HG02798 (cell line): ENCODE data around the gene KLF6.
A peak's percentile ranks its signal among the peaks of the same experiment; 100 is the strongest.

Experiments used
- ATAC-seq: cut with Tn5 transposase; IDR thresholded peaks from one replicate; pipeline ENCODE4 v1.9.1; 2021; ENCODE audit warnings: mild to moderate bottlenecking; ENCODE audit not compliant: unreplicated experiment, poor library complexity

Gene KLF6

GRCh38 chr10:3784510-3785250, at the start of gene KLF6:
Gene KLF6, minus strand, starts transcription at chr10:3785209. Its CDS starts 195 bp downstream, at chr10:3785014.
- ATAC-seq = peak; percentile 3

- no peak for ATAC-seq
Measured at GRCh38 chr10:3834404-3834803, 49.4 kb upstream of the KLF6 start.

DNA sequence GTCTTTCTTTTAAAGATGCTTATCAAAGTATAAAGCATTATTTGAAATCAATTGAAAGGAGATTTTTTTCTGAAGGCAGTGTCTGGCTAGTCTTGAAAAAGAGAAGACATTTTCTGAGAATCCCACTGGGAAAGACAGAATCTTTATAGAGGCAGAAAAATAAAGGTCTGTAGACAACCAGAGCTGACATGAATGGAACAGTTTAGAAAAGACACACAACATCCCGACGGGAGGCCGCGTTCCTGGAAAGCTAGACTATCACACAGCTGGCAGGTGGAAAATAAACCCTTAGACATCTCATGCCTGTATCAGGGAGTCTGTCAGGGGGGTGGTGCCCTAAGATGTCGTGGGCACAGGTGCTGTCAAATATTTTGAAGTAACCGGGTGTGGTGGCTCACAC, 48.0 kb upstream of the KLF6 start:
- ATAC-seq = no peak

GRCh38 chr10:3832022-3832786, 47.2 kb upstream of the KLF6 start:
- peak; percentile 57 for ATAC-seq

GRCh38 chr10:3831608-3832007, 46.6 kb upstream of the KLF6 start:
- ATAC-seq = no peak

DNA sequence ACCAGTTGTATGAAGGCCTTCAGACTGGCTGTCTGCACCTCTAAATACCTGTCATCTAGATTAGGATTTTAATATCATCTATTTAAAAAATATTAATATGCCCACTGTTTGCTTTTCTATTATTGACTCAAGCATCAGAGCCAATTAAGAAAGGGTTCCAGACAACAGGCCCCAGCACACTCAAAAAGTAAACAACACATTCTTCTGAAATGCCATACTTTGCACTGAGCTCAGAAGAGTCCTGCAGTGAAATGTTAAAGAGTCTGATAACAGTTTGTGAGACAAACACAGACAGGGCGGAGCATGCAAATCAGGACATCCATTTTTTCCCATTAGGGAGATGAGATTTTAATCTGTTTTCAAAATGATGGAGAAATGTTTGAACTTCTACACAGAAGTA, 45.9 kb upstream of the KLF6 start:
- no peak for ATAC-seq

GRCh38 chr10:3829156-3830050, 44.4 kb upstream of the KLF6 start:
- no peak for ATAC-seq

DNA sequence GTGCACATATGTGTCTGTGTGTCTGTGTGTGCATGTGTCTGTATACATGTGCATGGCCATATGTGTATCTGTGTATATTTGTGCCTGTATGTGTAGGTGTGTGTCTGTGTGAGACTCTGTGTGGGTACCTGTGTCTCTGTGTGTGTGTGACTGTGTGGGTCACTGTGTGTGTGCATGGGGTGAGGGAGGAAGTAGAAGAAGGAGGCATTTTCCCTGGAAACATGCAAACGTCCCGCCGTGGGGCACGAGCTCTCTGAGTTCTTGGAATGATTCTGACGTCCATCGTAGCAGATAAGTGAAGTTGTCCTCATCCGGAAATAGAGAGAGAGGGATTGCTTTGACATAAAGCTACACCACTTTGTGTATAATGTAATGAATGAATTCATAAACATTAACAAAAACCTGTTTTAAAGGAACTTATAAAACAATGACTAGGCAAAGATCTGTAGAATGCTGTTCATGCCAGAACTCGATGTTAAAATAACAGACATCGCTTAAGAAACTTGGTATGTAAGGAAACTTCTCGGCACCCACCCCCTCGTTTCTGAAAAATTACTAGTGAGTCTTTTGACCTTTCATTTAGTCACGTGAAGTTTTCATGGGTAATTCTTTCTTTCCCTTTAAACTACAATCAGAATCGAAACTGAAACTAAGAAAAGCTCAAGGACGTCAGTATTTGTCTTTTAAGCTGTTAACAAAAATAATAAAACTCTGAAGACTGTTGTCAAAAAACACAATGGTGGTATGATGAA, 43.6 kb upstream of the KLF6 start:
- no peak for ATAC-seq

DNA sequence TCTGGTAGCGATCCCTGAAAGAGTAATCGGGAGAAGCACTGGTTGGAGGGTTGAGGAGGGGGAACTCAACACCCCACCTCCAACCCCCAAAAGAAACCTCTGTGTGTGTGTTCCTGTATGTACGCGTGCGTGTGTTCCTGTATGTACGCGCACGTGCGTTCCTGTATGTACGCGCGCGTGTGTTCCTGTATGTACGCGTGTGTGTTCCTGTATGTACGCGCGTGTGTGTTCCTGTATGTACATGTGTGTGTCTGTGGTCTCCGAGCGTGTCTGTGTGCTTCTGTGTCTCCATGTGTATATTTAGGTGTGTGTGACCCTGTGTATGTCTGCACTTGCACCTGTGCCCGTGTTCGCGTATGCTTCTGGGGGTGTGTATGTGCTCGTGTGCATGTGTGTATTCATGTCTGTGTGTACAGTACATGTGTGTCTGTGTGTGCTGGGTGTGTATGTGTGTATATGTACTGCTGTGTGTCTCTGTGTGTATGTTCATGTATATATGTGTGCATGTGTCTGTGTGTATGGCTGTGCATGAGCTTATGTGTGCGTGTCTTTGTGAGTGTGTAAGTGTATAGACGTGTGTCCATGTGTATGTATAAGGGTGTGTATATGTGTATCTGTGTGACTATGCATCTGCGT, 42.9 kb upstream of the KLF6 start:
- no peak for ATAC-seq

- ATAC-seq = no peak
Measured at GRCh38 chr10:3827266-3827665, 42.3 kb upstream of the KLF6 start.

DNA sequence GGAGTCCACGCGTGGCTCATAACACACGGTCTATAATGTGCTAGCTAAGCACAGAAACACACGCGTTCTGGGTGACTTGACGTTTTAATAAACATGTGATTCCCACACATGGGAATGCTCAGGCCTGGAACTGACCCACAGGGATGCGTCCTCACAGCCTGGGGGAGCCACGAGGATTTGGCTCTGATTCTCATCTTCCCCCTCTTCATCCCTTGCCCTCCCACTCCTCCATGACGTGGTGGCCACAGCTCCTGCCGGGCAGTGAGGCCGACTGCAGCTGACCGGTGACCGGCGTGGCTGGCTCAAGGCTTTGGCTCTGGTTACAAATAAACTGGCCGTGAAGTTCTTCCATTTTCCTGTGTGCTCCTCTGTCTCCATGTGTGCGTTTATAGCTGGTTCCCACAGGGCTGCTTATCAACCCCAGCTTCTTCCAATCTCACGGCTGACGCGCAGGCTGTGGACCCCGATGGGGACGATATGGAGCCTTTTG, 40.9 kb upstream of the KLF6 start:
- ATAC-seq = no peak

- no peak for ATAC-seq
Measured at GRCh38 chr10:3825244-3825643, 40.2 kb upstream of the KLF6 start.

DNA sequence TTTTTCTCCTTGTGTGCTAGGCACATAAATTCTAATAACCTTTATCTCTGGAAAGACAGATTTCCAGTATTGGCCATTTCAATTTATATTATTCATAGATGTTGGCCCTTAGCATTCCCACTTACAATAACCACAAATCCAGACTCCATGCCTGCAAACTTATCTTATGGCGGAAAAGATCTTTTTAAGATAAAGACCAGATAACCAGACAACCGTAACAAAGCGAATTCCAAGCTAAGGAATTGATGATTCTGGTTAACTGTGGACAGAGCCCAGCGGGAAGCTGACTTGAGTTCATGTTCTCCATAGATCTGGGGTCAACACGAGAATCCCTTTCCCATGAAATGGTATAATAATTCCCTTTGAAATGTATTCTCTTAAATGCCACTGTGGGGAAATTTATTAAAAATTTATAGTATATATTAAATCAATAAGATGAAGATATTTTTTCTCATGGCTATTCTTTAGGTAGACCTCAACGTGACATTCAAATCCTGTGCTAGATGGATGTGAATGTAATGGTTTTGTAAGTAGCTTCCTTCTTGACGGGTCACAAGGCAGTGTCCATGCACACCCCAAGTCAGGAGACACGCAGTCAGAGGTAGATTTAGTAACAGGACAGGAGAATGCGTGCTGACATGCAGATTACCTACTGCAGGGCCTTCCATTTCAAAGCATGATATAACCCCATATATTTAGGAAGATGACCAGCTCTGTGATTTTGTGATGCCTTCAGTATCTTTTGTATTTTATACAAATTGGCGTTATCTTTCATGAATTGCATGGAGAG, 37.7 kb upstream of the KLF6 start:
- no peak for ATAC-seq

DNA sequence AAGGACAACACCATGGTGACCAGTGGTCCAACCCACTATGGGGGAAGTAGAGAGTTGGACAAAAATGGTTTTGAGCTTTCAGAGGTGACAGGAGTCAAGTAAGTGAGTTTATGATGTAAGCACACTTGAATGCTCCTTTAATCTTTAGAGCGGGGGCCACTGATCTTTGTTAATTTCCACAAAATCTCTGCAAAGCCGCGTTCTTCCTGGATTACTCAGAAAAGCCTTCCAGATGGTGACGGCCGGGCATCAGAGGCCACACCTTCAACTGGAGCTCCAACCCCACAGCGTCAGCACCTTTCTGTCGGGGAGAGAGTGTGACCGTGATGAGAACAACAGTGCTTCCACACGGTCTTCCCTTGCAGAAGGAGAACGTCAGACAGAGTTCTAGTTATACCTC, 35.2 kb upstream of the KLF6 start:
- no peak for ATAC-seq

GRCh38 chr10:3816995-3817394, 32.0 kb upstream of the KLF6 start:
- ATAC-seq = no peak

- no peak for ATAC-seq
Measured at GRCh38 chr10:3814838-3815220, 29.8 kb upstream of the KLF6 start.

DNA sequence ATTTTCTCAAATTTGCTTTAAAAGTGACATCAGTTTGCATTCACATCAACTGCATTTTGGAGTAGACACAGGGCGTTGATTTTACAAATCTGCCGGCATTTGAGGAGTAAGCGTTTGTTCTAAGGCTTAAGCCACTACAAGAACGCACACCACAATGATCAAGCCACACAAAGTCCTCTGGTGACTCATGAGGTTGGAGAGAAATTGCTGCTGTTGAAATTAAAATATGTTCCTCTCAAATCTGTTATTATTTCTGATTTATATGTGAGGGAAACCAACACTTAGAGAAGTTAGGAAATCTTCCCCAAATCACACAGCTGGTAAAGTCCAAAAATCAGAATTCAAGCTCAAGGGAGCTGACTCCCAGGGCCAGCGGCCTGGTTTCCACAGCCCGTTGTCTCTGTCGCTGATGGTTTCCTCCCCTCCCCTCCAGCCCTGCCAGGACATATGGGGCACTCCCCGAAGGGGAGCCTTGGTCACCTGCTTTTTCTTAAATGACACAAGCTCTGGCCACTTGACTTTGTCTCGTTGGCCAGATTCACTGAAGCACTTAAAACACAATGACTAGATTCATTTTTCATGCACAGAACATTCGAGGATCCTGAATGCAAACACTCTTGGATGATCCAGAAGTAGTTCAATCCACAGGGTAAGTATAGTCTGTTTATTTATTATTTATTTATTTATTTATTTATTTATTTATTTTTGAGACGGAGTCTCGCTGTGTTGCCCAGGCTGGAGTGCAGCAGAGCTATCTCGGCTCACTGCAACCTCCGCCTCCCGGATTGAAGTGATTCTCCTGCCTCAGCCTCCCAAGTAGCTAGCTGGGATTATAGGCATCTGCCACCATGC, 29.2 kb upstream of the KLF6 start:
- no peak for ATAC-seq

DNA sequence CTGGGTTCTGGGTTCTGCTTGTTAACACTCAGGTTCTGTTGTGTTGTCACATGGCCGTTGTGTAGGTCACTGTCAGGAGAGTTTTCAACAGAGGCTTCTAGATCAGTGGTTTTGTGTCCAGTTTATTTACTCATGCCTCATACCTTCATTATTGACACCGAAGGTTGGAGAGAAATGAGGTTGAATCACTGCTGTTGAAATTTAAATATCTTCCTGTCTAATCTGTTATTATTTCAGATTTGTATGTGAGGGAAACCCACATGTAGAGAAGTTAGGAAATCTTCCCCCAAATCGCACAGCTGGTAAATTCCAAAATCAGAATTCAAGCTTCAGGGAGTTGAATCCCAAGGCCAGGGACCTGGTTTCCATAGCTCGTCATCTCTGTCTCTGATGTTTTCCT, 28.3 kb upstream of the KLF6 start:
- no peak for ATAC-seq
